GM18502 (cell line): ENCODE data around the gene GNAS-AS1.

Experiments
- ATAC-seq: cut with Tn5 transposase; IDR thresholded peaks from one replicate; pipeline ENCODE4 v1.9.1; 2021; ENCODE audit warnings: mild to moderate bottlenecking; ENCODE audit not compliant: unreplicated experiment, poor library complexity

GNAS-AS1 gene

DNA sequence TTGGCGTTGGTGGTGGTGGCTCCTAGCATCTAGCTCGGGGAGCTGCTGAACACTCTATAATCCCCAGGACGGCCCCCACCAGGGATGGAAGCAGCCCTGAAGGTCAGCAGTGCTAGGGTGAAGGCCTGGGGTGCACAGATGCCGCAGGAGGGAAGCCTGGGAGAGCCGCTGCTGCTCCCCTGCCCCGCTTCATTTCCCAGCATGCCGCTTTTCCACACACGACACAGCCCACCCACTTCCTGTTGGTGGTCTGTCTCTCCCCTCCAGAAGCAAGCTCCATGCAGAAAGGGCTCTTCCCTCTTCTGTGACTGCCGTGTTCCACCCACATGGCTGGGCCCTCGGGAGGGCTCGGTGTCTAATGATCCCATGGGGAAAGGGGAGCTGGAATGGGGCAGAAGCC lies 35.3 kb downstream of the GNAS-AS1 start:
- ATAC-seq, result no peak

GRCh38 chr20:58813369-58813768 lies 37.3 kb downstream of the GNAS-AS1 start:
- ATAC-seq, result no peak

DNA sequence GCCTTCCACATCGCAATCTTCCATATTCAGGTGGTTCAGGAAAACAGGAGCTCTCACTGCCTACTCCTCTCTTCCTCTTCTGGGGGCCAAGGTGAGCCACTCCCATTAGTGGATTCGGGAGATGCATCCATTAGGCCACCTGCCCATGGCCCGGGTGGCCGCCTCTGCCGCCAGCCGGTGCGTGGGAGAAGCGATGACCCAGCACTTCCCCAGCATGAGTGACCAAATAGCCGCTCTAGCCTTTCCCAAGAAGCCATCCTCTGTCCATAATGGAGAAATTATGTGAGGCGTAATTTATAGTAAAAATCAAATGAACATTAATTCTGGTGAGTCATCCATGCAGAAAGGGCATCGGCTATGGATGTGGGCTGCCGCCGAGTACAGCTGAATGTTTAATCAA lies 39.4 kb downstream of the GNAS-AS1 start:
- ATAC-seq, result no peak

GRCh38 chr20:58810879-58811250 lies 39.8 kb downstream of the GNAS-AS1 start:
- ATAC-seq, result no peak

DNA sequence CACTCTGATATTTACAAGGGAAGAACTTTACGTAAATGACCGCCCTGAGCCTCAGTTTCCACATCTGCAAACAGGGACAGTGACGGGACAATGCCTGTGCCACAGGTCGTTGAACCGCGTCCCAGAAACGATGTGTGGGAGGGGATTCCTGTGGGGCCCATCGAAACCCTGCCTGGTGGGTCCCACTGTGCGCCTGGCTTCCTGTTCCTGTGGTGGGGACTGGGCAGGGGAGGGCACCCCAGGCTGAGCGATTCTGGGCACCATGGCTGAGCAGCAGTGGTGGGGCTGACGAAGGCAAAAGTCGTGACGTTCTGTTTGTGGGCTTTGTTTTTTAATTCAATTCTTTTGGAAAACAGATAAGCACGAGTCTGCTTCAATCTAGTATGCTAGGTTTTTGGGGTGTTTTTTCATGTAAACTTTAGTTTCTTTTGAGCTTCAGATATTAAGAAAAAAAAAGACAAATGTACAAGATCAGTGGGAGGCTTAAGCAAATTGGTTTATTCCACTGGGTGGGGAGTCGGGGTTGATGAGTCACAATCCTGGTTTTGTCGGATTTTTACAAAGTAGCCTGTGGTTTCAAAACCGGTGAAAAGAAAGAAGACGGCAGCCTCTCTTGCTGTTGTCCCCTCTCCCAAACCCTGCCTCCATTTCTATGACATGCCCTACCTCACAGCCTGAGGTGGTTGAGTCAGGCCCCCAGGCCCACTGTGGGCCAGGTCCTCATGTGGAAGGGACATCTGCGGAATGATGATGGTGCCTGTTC lies 40.4 kb downstream of the GNAS-AS1 start:
- no peak for ATAC-seq

- ATAC-seq, result no peak
Measured at GRCh38 chr20:58808271-58809046, 42.2 kb downstream of the GNAS-AS1 start.

GRCh38 chr20:58807801-58808200 lies 42.9 kb downstream of the GNAS-AS1 start:
- no peak for ATAC-seq

DNA sequence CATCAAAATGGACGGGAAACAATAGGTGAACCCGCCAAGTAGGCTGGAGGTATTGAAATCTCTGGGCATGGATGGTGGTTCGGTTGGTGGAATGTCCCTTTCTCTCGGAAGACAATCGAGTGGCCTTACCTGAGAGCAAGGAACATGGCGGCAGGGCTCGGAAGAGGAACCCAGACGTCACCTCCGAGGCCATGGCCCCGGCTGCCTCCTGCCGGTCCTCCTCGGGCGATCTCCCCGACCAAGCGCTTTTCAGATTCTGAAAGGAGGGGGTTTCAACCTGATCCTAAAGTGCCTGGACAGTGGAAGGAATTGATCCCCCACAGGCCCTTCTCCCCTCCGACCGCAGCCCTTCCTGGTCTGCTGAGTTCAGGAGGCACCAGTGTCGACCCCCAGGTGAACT lies 47.2 kb downstream of the GNAS-AS1 start:
- ATAC-seq, result no peak

GRCh38 chr20:58802061-58802460 lies 48.6 kb downstream of the GNAS-AS1 start:
- ATAC-seq, result no peak

- ATAC-seq, result no peak
Measured at GRCh38 chr20:58800134-58800871, 50.4 kb downstream of the GNAS-AS1 start.

DNA sequence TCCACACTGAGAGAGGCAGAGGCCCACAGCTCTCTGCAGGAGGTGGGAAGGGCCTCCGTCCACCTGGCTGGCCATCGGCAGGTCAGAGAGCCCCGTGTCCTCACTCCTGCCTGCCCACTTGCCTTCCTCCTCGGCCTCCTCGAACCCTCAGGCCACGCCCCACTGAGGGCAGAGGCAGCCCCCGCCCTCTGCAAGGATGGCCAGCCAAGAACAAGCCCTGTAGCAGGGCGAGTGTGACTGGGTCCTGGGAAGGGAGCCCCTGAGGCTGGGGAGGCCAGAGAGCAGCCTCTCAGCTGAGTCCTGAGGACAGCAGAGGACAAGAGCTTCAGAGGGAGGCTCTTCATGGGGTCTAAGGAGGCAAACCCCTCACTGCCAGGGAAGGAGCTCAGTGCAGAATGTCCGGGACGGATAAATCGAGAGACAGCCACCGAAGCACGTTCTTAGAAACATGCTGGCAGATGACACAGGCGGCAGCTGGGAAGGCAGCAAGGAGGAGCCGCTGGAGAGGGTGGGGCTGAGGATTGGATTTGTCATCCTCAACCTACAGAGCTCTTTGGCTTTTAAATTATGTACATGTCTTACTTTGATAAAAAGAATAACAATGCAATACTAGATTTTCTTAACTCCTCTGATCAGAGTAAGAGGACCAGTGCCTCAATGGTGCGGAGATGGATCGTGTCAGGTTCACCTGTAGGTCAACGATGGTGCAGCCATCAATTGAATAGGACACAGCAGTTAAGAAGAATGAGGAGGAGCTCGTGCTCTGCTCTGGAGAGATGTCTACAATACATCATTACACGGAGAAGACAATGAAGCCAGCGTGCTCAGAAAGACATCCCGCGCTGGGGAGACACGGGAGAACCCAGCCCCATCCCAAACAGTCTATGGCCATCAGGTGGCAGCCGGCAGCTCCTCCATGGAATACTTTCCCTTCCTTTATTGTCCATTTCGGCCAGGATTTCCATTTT lies 53.0 kb downstream of the GNAS-AS1 start:
- no peak for ATAC-seq

DNA sequence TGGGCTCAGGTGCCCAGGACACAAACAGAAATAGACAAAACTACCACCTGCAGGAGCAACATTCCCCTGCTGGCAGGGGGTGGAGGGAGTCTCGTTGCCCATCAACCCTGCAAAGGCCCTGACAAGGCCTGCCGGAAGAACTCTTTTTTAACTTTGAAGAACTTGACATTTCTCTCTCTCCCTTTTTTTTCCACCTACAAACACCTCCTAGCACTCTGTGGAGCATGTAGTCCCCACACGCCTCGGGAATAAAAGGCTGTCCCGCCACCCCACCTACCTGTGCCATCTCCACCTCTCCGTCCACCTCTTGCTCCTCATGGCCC lies 54.8 kb downstream of the GNAS-AS1 start:
- ATAC-seq, result no peak

GRCh38 chr20:58795181-58795922 lies 55.4 kb downstream of the GNAS-AS1 start:
- ATAC-seq, result no peak

- no peak for ATAC-seq
Measured at GRCh38 chr20:58794510-58795180, 56.1 kb downstream of the GNAS-AS1 start.

DNA sequence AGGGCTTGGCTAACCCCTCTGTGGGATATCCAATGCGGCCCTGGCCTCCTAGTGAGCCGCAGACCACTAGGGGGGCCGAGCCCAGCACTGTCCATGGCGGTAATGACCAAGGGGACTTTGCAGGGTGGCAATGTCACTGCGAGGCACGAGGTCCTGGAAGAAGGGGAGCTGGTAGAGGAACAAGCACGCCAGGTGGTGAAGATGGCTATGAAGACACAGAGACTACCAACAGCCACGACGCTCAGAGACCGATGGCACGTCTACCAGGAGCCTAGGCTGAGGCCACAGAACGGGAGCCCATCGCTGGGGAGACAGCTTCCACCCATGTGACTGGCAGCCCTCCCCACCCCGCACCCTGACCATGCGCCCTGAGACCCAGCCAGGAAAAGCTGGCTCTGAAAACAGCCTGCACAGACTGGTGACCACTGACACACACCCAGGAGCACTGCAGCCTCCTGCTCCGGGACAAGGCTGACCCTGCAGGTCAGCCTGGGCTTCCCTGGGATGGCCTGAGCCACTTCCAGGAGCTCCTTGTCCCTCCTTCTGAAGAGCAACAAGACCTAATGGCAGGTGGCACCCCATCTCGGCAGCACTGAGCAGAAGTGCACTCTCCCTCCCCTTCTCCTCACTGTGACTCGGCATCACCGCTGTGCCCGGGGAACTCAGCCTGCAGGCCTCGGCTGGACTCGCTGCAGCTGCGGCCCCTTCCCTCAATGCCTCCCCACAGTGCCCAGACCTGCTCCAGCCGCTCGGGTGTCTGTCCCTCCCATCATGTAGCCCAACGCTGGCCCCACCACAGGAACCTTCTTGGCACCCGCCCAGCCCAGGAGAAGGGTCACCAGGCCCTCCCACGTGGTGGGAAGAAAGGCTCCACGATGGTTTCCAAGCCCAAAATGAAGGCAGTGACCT lies 56.9 kb downstream of the GNAS-AS1 start:
- no peak for ATAC-seq

DNA sequence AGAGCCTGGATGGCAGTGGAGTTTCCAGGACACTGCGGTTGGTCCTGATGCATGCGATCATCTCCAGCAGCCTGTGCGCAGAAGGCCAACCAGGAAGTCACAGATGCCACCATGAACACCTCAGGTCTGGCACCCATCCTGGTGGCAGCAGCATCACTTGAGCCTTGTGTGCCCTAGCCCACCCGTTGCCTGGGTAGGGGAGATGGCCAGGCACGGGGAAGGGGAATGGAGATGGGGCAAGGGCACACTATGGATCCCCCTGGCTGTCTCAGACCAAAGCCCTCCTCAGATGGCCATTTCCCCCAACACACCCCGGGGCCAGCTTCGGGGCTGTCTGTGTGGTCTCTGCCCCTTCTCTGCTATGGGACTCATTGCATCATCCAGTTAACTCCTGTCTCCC lies 58.3 kb downstream of the GNAS-AS1 start:
- ATAC-seq, result no peak

DNA sequence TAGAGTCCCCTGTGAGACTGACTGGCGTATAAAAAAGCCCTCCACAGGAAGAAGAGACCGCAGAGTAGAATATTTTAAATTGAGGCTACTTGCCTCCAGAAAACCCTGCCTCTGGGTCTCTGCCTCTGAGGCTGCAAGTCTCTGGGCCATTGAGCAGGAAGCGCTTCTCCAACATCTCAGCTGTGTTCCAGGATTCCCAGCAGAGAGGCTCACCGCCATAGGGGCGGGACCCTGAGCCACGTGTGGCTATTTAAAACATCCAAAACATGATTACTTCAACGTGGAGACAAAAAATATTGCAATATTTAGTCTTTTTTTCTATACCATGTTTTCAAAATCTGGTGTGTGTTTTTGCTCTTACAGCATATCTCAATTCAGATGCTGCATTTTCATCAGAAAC lies 59.4 kb downstream of the GNAS-AS1 start:
- ATAC-seq, result no peak

GRCh38 chr20:58790454-58790853 lies 60.2 kb downstream of the GNAS-AS1 start:
- no peak for ATAC-seq
